ENCODE results near the gene SPACA9.

The SPACA9 gene

GRCh38 chr9:132878695-132879456 lies at the start of gene SPACA9:
TSS of gene SPACA9 (plus strand) at chr9:132878898. CDS start at chr9:132883948, 5,050 bp downstream.
- peak; percentile 17 for DNase-seq

- no peak for DNase-seq
Measured at GRCh38 chr9:132832171-132832881, 46.4 kb upstream of the SPACA9 start.

- no peak for DNase-seq
Measured at GRCh38 chr9:132833550-132834121, 45.1 kb upstream of the SPACA9 start.

GRCh38 chr9:132834343-132834742 lies 44.4 kb upstream of the SPACA9 start:
- DNase-seq: no peak

- DNase-seq: no peak
Measured at GRCh38 chr9:132837501-132838286, 41.0 kb upstream of the SPACA9 start.

GRCh38 chr9:132838291-132838690 lies 40.4 kb upstream of the SPACA9 start:
- DNase-seq: no peak

GRCh38 chr9:132840980-132841379 lies 37.7 kb upstream of the SPACA9 start:
- no peak for DNase-seq

- no peak for DNase-seq
Measured at GRCh38 chr9:132842124-132843044, 36.3 kb upstream of the SPACA9 start.

- DNase-seq: no peak
Measured at GRCh38 chr9:132846109-132846917, 32.4 kb upstream of the SPACA9 start.

- DNase-seq: no peak
Measured at GRCh38 chr9:132846918-132847515, 31.7 kb upstream of the SPACA9 start.

GRCh38 chr9:132849185-132849706 lies 29.5 kb upstream of the SPACA9 start:
- no peak for DNase-seq

- no peak for DNase-seq
Measured at GRCh38 chr9:132853482-132853881, 25.2 kb upstream of the SPACA9 start.

GRCh38 chr9:132854832-132855231 lies 23.9 kb upstream of the SPACA9 start:
- DNase-seq: no peak

GRCh38 chr9:132855904-132856303 lies 22.8 kb upstream of the SPACA9 start:
- DNase-seq: no peak

- no peak for DNase-seq
Measured at GRCh38 chr9:132857031-132857430, 21.7 kb upstream of the SPACA9 start.

- no peak for DNase-seq
Measured at GRCh38 chr9:132857616-132858342, 20.9 kb upstream of the SPACA9 start.

- DNase-seq: no peak
Measured at GRCh38 chr9:132858751-132859150, 19.9 kb upstream of the SPACA9 start.

- DNase-seq: no peak
Measured at GRCh38 chr9:132861666-132862065, 17.0 kb upstream of the SPACA9 start.

- DNase-seq: no peak
Measured at GRCh38 chr9:132862533-132862932, 16.2 kb upstream of the SPACA9 start.

- DNase-seq: no peak
Measured at GRCh38 chr9:132863096-132863495, 15.6 kb upstream of the SPACA9 start.

Data from NCI-H1436 (cell line).